HG03565 (cell line): Measurements from ENCODE around the gene IQSEC3.
"Not testable (repeated sequence)": the region's sequence is repeated elsewhere in the genome, so short reads cannot be mapped to it uniquely, and the experiment has no call there.

Experiments used
- ATAC-seq: cut with Tn5 transposase; IDR thresholded peaks from one replicate; pipeline ENCODE4 v1.9.1; 2021; ENCODE audit warnings: mild to moderate bottlenecking, moderate library complexity; ENCODE audit not compliant: unreplicated experiment

IQSEC3 gene

DNA sequence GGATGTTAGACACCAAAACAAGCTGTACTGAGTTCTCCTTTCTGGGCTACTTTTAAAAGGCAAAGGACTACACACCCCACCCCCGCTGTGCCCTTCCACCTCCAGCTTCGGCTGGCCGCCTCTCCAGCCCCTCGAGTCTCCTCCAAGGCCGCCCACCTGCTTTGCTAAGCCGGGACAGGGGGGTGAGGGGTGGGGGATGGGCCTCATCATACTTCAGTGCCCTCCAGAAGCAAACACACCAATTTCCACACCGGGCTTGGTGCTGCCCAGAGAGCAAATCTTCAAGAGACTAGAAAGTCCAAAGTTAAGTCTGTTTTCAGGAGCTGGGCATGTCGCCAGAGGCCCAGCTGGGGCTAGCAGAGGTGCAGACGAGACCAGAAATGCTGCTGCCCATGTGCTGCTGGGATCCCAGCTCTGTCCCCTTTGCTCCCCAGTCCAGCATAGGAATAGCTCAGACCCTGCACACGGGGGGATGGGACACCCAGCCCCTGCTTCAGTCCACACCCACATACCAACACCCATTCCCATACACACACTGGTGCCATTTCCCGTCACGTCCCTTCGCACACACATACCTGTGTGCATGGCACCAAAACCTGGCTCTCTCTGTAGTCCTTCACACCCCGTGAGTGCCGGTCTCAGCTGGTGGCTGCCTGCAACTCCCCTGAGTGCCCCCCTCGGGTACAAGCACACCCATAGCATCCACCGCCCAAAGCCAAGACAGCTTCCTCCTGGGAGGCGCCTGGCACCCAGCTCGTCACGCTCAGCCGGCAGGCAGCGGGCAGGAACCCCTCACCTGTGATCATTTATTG, 146.4 kb downstream of the IQSEC3 start:
- ATAC-seq = no peak

GRCh38 chr12:213527-213932, 147.0 kb downstream of the IQSEC3 start:
- ATAC-seq = no peak

DNA sequence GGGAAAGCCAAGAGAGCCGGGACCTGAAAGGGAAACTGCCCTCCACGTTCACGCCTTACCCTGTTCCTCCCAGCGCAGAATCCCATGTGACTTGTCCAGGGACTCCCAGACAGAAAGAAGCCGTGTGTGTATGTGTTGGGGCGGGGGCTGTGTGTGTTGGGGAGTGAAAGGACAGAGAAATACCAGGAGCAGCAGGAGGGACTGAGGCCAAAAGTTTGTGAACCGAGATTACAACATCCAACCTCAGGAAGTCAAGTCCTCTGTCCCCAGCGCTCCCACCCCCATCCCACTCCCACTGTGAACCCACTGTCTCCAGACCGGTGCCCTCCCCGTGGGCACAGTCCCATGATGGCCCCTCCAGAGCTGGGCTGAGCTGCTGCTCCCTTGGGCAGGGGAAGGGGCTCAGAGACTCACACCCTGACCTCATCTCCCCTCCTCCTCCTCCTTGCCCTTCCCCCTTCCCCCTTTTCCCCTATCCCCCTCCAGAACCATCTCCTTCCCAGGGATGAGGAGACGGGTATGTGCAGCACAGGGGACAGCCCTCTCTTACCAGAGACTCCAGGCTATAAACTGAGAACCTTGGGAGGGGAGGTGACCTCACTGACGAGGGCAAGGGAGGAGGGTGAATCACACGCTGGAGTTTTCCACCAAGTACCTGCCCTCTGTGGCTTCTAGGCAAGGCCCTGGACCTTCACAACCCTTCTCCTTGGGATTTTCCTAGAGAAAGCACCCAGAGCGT, 147.6 kb downstream of the IQSEC3 start, which contains the start of gene SLC6A12:
Gene SLC6A12, minus strand, starts transcription at position 155 of the 739 bp plus-strand sequence. CDS start 4,171 bp downstream, outside the sequence.
- ATAC-seq = no peak

DNA sequence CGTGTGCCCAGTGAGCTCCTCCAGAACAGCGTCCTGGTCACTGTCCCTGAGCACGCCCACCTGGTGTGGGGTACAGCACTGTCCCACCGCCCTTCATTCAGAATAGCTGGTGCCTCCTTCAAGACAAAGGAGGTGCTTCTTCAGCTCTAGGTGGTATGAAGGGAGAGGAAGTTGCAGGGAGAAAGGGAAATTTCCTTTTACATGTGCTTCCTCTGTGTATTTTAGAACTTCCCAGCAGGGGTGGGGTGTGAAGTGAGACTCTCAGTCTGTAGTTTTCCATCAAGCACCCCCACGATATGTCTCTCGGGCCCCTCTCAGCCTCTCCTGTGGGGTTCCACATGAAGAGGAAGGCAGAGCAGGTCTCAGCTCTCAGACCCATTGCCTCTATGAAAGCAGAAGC, 148.5 kb downstream of the IQSEC3 start:
- ATAC-seq = no peak

- not testable (repeated sequence) for ATAC-seq
Observed at GRCh38 chr12:217029-217428, 150.5 kb downstream of the IQSEC3 start.

- ATAC-seq = no peak
Observed at GRCh38 chr12:218221-218620, 151.7 kb downstream of the IQSEC3 start.

GRCh38 chr12:218728-219590, 152.4 kb downstream of the IQSEC3 start:
- no peak for ATAC-seq

DNA sequence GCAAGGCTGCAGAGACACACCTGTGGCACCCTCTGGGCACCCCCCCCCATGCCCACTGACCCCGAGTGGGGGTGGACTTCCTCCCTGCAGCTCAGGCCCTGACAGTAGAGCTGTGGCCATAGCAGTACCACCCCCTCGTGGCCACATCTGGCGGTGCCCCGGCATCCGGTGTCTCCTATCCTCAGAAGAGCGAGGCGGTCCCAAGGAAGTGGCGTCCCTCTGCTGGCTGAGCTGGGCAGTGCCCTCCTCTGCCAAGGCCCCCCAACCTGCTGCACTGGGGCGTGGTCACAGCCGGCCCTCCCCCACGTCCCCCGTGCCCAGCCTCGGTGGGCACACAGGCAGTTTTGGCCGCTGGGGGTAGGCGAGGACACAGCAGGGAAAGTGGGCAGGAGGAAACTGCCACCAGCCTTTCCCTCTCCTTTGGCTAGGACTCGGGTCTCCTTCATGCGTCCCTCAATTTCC, 153.4 kb downstream of the IQSEC3 start:
- ATAC-seq = no peak

- no peak for ATAC-seq
Observed at GRCh38 chr12:220491-220890, 153.9 kb downstream of the IQSEC3 start.

DNA sequence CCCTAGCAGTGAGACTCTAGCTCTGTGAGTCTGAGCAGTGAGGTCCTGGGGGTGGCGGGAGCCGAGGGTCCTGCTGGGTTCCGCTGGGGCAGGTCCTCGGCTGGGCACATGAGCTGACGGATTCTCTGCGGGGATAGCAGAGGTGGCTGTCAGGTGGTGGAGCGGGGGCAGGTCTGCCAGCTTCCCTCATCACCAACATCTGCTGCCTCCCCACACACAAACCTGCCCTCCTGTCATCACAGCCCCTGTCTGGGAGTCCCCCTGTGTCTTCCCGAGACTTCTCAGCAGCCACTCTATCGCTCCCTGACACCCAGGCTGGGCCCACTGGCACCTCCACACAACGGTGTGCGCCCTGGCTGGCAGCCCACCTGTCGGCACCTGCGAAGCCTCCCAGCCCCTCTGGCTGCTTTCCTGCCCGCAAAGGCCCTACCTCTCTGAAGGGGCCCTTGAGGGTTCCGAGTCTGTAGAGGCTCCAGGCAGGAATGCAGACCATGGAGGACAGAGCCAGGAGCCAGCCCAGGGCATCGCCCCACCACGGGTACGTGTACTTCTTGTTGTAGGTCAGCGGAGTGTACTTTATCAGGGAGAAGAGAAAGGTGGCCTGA, 154.5 kb downstream of the IQSEC3 start:
- ATAC-seq = no peak

GRCh38 chr12:221736-222135, 155.2 kb downstream of the IQSEC3 start:
- ATAC-seq = no peak

- ATAC-seq = no peak
Observed at GRCh38 chr12:223841-224240, 157.3 kb downstream of the IQSEC3 start.

DNA sequence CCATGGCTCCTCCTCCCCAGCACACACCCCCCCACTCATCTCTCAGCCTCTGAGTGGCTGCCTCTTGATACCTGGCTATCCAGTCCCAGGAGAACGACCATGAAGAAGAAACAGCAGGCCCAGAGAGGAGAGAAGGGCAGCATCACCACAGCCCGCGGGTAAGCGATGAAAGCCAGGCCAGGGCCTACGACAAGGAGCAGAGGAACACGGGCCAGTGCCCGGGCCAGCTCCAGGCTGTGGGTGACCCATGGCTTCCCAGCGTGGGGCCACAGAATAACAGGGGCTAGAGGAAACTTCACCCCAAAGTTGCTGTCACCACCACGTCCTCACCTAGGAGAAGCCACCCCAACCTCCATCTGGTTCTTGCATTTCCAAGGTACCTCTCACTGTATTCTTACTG, 157.8 kb downstream of the IQSEC3 start:
- ATAC-seq = no peak

DNA sequence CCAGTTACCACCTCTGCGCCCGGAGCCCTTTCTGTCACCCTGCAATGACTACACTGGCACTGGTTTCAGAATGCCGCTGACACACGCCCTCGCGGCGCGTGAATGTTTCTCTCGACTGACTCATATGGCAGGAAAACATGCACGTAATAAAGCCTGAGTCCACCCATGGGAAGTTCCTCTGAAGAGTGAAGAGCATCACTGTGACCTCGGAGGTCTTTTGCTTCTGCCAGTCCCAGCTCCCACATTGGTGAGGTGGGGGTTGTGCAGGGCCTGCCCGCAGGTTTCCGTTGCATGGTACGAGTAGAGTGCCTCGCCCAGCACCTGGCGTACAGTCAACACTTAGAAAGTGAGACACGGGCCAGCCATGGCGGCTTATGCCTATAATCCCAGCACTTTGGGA, 158.4 kb downstream of the IQSEC3 start:
- no peak for ATAC-seq

- no peak for ATAC-seq
Observed at GRCh38 chr12:226401-226800, 159.8 kb downstream of the IQSEC3 start.

- ATAC-seq = no peak
Observed at GRCh38 chr12:227286-227915, 160.8 kb downstream of the IQSEC3 start.
